Measurements from ENCODE around the gene CASQ1.

Gene CASQ1

GRCh38 chr1:160168609-160169369 is 21.6 kb upstream of the CASQ1 start:
- DNase-seq, result no peak

- peak in 1 of 2 donors; percentile 15 for DNase-seq
These were observed 20.6 kb upstream of the CASQ1 start for GRCh38 chr1:160169553-160170399.

- no peak for DNase-seq
These were observed 19.0 kb upstream of the CASQ1 start for GRCh38 chr1:160171354-160171753.

- DNase-seq, result no peak
These were observed 18.4 kb upstream of the CASQ1 start for GRCh38 chr1:160171980-160172379.

GRCh38 chr1:160177231-160177630 is 13.1 kb upstream of the CASQ1 start:
- DNase-seq, result no peak

GRCh38 chr1:160177667-160178066 is 12.7 kb upstream of the CASQ1 start:
- DNase-seq, result no peak

GRCh38 chr1:160178731-160179130 is 11.6 kb upstream of the CASQ1 start:
- no peak for DNase-seq

- no peak for DNase-seq
These were observed 11.0 kb upstream of the CASQ1 start for GRCh38 chr1:160179336-160179735.

GRCh38 chr1:160186246-160186645 is 4.1 kb upstream of the CASQ1 start:
- DNase-seq, result no peak

- no peak for DNase-seq
These were observed 3.6 kb upstream of the CASQ1 start for GRCh38 chr1:160186729-160187128.

- DNase-seq, result no peak
These were observed 3.0 kb upstream of the CASQ1 start for GRCh38 chr1:160187407-160187806.

- no peak for DNase-seq
These were observed 2.0 kb upstream of the CASQ1 start for GRCh38 chr1:160188341-160188740.

GRCh38 chr1:160191756-160192155 is 1.4 kb downstream of the CASQ1 start:
- no peak for DNase-seq

GRCh38 chr1:160192234-160192633 is 1.9 kb downstream of the CASQ1 start:
- no peak for DNase-seq

- DNase-seq, result peak; percentile 55 to 77
These were observed 2.9 kb downstream of the CASQ1 start for GRCh38 chr1:160193091-160193819.

GRCh38 chr1:160193832-160194736 is 3.7 kb downstream of the CASQ1 start:
- DNase-seq, result no peak

GRCh38 chr1:160194737-160195059 is 4.3 kb downstream of the CASQ1 start:
- DNase-seq, result no peak

GRCh38 chr1:160196143-160196542 is 5.8 kb downstream of the CASQ1 start:
- no peak for DNase-seq

GRCh38 chr1:160197231-160197630 is 6.9 kb downstream of the CASQ1 start:
- no peak for DNase-seq

GRCh38 chr1:160200786-160201185 is 10.4 kb downstream of the CASQ1 start:
- no peak for DNase-seq

- DNase-seq, result peak; percentile 52 to 55
These were observed 14.3 kb downstream of the CASQ1 start for GRCh38 chr1:160204526-160205241.
